NOMO-1 treated with DMSO at 0.1 percent for 48 hours (cell line): ENCODE measurements around the gene PLXNA4.

ENCODE experiments used
- DNase-seq: peaks from one replicate; lab custom pipeline; 2025; ENCODE audit not compliant: unreplicated experiment; lab: John Stamatoyannopoulos, UW

The PLXNA4 gene

GRCh38 chr7:132420527-132420926 lies 155.7 kb downstream of the PLXNA4 start:
- no peak for DNase-seq

- DNase-seq, result no peak
These were observed 156.7 kb downstream of the PLXNA4 start for GRCh38 chr7:132419542-132419941.

- no peak for DNase-seq
These were observed 157.4 kb downstream of the PLXNA4 start for GRCh38 chr7:132418840-132419239.

- DNase-seq, result no peak
These were observed 159.0 kb downstream of the PLXNA4 start for GRCh38 chr7:132417103-132417906.

GRCh38 chr7:132416395-132416794 lies 159.9 kb downstream of the PLXNA4 start:
- DNase-seq, result no peak

- DNase-seq, result no peak
These were observed 161.0 kb downstream of the PLXNA4 start for GRCh38 chr7:132415259-132415658.

- DNase-seq, result no peak
These were observed 161.4 kb downstream of the PLXNA4 start for GRCh38 chr7:132414857-132415256.

GRCh38 chr7:132412435-132412834 lies 163.8 kb downstream of the PLXNA4 start:
- no peak for DNase-seq

- DNase-seq, result no peak
These were observed 165.3 kb downstream of the PLXNA4 start for GRCh38 chr7:132410861-132411541.

- DNase-seq, result no peak
These were observed 165.9 kb downstream of the PLXNA4 start for GRCh38 chr7:132410385-132410784.

- DNase-seq, result no peak
These were observed 168.5 kb downstream of the PLXNA4 start for GRCh38 chr7:132407764-132408163.

GRCh38 chr7:132406039-132406438 lies 170.2 kb downstream of the PLXNA4 start:
- no peak for DNase-seq

- no peak for DNase-seq
These were observed 172.0 kb downstream of the PLXNA4 start for GRCh38 chr7:132404261-132404660.

- no peak for DNase-seq
These were observed 172.7 kb downstream of the PLXNA4 start for GRCh38 chr7:132403465-132404110.

- no peak for DNase-seq
These were observed 173.5 kb downstream of the PLXNA4 start for GRCh38 chr7:132402751-132403245.

GRCh38 chr7:132402096-132402495 lies 174.2 kb downstream of the PLXNA4 start:
- no peak for DNase-seq

GRCh38 chr7:132400561-132401142 lies 175.6 kb downstream of the PLXNA4 start:
- DNase-seq, result no peak

- DNase-seq, result no peak
These were observed 176.9 kb downstream of the PLXNA4 start for GRCh38 chr7:132399367-132399766.

- DNase-seq, result no peak
These were observed 177.9 kb downstream of the PLXNA4 start for GRCh38 chr7:132398253-132398925.

GRCh38 chr7:132397070-132397469 lies 179.2 kb downstream of the PLXNA4 start:
- DNase-seq, result no peak

GRCh38 chr7:132395361-132395760 lies 180.9 kb downstream of the PLXNA4 start:
- DNase-seq, result no peak
